ENCODE measurements around the gene GYS1.

- TF ChIP-seq CTCF (IDR thresholded peaks at IDR 0.05; ENCODE audit: low read length) (no peak), EZH2 (IDR thresholded peaks at IDR 0.05; ENCODE audit: borderline replicate concordance, low read length) (no peak)
Observed at GRCh38 chr19:49020342-49020741, 27.2 kb upstream of the GYS1 start.
